GM19463 (cell line): ENCODE results near the gene CDHR5.
"Not testable (repeated sequence)": the region's sequence is repeated elsewhere in the genome, so short reads cannot be mapped to it uniquely, and the experiment has no call there.

ENCODE experiments used
- ATAC-seq: cut with Tn5 transposase; IDR thresholded peaks from one replicate; pipeline ENCODE4 v1.9.1; 2021; ENCODE audit warnings: mild to moderate bottlenecking, moderate library complexity; ENCODE audit not compliant: unreplicated experiment

Gene CDHR5

DNA sequence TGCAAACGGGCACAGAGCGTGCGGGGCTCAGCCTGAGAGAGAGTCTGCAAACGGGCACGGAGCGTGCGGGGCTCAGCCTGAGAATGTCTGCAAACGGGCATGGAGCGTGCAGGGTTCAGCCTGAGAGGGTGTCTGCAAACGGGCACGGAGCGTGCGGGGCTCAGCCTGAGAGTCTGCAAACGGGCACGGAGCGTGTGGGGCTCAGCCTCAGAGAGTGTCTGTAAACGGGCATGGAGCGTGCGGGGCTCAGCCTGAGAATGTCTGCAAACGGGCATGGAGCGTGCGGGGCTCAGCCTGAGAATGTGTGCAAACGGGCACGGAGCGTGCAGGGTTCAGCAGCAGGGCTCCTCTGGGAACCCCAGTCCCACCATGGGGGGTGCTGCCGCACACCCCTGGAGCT, 35.0 kb downstream of the CDHR5 start:
- ATAC-seq, result no peak

DNA sequence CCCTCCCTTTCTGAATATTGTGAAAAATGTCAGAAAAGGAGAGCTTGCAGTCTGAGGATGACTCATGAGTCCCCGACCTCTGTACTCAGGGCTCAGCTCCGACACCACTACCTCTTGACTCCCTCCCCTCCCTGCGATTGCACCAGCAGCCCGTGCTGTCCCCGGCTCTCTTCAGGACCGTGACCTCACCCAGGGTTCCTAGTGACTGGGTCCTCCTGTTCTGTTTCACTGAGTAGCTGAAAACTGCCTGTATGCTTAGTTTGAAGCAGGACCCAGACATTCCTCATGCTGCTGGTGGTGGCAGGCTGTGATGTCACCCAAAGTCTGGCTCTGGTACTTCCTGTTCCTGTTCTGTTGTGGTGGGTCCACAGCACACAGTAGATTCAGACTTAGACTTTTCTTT, 36.8 kb downstream of the CDHR5 start:
- ATAC-seq, result no peak

DNA sequence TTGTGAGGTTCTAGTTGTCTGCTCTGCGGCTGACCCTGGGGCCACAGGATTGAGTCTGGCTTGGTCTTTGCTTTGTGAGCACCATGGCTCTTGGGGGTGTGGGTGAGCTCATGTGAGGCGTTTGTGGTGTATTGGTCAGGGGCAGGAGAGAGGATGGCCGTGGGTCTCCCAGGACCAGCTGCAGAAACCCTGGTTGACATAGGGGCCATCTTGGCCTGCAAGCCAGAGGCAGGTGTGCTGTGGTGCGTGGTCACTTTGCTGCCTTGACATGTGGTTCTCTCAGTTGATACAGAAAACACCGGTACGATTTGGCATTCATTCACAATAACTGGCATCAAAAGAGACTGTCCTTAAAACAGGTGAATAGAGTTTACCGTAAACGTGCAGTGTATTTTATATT, 37.2 kb downstream of the CDHR5 start:
- no peak for ATAC-seq

DNA sequence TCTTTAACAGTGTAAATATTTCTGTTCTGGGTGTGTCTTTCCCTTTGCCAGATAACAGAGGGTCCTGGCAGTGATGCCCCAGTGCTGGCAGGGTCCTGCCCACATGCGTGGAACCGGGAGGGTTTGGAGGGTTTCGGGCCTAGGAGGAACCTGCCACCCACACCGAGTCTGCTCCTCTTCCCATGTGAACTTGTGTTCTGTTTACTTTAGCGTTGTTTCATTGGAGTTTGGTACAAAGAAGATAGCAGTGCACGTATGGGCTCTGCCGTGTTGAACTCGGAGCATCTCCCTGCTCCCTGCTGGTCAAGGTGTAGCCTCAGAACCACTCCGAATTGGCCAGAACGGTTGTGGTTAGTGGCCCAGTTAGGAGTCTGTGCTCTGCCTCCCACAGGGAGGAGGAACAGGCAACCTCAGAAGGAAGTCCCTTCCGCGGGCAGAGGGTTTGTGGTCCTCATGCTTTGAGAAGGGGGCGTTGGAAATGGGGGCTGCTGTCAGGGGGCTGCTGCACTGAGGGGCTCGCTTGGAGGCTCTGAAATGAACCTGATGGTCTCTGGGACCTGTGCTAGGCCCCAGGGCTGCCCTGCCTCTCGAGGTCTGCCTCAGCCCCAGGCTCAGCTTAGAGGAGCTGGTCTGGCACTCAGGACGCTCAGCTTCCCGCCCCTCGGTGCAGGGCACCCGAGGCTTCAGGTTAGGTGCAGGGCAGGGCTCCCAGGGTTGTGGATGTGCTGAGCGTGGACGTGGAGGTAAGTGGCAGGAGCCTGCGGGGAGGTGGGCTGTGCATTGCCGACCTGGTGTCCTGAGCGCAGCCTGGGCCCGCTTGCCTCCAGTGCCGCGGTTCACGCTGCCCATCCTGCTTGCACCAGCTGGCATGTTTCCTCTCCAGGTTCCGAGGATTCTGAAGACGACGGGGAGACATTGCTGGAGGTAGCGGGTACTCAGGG, 38.1 kb downstream of the CDHR5 start:
- no peak for ATAC-seq

- ATAC-seq, result no peak
Observed at GRCh38 chr11:584287-584686, 40.5 kb downstream of the CDHR5 start.

DNA sequence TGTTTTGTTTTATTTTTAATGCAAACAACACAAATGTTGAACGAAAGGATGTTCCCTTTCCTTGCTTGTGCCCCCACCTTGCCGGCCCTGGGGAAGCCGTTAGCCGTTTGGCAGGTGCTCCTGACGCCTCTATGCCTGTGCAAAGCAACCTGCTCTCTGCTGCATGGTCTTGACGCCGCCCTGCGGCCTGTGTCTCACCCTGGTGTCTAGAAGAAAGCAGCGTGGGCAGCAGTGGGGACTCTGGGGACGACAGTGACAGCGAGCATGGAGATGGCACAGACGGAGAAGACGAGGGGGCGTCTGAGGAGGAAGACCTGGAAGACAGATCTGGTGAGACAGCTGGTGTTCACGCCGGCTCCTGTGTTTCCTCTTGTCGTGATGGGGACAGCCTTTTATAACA, 43.0 kb downstream of the CDHR5 start:
- ATAC-seq, result no peak

GRCh38 chr11:581342-581741, 43.4 kb downstream of the CDHR5 start:
- ATAC-seq, result no peak

DNA sequence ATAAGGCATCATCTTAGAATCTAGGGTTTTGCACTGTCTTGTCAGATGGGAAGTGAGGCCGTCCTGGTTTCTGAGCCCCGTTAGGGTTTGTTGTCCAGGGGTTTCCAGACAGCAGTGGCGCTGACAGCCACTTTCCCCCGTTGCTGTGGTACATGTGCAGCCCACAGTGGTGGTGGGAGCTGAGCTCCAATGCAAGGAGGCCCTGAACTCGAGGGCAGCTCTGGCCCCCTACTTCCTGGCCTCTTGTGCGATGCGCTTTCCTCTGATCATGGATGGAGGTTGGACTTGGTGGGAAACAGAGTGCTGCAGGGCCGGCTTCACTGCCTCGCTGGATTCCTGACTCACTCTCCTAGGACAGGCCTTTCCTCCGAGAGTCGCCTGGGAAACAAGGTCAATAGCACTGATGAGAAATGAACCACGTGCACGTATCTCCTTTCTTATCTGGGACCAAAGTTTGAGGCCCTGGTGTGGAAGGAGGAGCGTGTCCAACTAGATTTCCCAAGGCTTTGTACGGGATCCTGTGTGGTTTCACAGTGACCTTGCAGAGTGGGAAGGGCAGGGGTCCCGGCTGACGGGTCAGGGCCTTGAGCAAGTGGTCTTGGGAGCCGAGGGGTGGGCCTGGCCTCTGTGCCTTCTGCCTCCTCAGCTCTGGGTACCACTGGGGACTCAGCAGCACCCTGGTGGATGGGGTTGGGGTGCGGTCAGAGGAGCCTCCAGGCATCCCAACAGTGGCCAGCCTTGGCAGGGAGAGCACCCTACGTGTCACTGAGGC, 44.7 kb downstream of the CDHR5 start:
- no peak for ATAC-seq

DNA sequence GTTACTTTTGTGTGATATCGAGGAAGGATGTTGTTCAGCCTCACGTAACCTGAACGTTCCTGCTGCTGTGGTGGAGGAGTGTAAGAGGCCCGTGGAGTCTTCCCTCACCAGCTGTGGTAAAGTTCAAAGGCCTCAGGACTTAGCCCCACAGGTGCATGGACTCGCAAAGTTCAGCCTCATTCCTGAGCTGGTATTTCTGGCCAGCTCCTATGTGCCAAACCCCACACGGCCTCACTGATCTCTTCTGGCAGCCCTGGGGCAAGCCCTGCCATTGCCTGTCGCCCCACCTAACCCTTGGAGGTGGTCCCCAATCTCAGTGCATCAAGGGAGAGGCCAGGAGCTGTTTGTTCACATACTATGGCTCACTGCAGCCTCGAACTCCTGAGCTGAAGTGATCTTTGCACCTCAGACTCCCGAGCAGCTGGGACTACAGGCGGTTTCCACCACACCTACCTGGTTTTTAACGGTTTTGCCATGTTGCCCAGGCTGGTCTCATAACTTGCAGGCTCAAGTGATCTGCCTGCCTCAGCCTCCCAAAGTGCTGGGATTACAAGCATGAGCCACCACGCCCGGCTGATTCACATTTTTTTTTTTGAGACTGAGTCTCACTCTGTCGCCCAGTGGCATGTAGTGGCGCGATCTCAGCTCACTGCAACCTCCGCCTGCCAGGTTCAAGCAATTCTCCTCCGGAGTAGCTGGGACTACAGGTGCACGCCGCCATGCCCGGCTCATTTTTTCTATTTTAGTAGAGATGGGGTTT, 46.3 kb downstream of the CDHR5 start:
- ATAC-seq, result no peak

GRCh38 chr11:577611-577894, 47.2 kb downstream of the CDHR5 start:
- ATAC-seq, result no peak

GRCh38 chr11:576811-577610, 47.7 kb downstream of the CDHR5 start:
- no peak for ATAC-seq

- ATAC-seq, result peak; percentile 86
Observed at GRCh38 chr11:575996-576768, 48.6 kb downstream of the CDHR5 start, which contains the start of gene PHRF1. PHRF1 (plus strand) TSS chr11:576470; CDS start chr11:581513, 5,043 bp downstream.

DNA sequence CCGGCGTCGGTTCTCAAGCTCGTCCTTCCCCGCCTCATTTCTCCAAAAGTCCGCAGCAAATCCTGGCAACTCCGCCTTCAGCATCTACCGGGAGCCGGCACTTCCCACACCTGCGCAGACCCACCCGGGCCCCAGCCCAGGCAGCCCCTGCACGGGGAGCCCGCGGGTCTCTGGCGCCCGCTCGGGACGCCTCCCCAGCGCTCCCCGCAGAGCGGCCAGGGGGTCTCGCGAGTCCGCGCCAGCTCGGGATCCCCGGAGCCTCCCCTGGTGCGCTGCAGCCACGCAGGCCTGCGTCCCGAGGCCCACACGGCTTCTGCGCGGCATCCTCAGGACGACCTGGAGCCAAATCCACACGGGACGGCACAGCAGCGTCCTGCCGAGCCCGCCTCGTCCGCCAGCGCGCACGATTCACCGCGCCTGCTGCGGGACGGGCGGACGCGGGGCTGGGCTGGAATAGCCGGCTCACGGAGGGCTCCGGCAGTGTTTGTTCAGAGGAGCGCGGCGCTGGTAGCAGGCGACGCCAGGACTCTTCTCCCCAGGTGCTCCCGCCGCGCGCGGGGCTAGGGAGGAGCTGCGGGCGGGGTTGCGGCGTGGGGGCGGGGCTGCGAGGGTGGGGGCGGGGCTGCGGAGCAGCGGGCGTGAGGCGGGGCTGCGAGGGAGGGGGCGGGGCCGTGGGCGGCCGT, 49.3 kb downstream of the CDHR5 start:
- peak; percentile 34 for ATAC-seq

GRCh38 chr11:574632-575312, 50.0 kb downstream of the CDHR5 start:
- no peak for ATAC-seq

- not testable (repeated sequence) for ATAC-seq
Observed at GRCh38 chr11:574031-574570, 50.7 kb downstream of the CDHR5 start.

GRCh38 chr11:573146-573759, 51.5 kb downstream of the CDHR5 start:
- ATAC-seq, result no peak

GRCh38 chr11:571802-572185, 53.0 kb downstream of the CDHR5 start:
- no peak for ATAC-seq
